HG03457 (cell line): ENCODE measurements around the gene RAD51D.
"Not testable (repeated sequence)": the region's sequence is repeated elsewhere in the genome, so short reads cannot be mapped to it uniquely, and the experiment has no call there.

Experiments used
- ATAC-seq: cut with Tn5 transposase; IDR thresholded peaks from one replicate; pipeline ENCODE4 v1.9.1; 2021; ENCODE audit warnings: moderate number of reproducible peaks; ENCODE audit not compliant: unreplicated experiment

Gene RAD51D

GRCh38 chr17:35095741-35096140 is 23.9 kb downstream of the RAD51D start:
- ATAC-seq = no peak

DNA sequence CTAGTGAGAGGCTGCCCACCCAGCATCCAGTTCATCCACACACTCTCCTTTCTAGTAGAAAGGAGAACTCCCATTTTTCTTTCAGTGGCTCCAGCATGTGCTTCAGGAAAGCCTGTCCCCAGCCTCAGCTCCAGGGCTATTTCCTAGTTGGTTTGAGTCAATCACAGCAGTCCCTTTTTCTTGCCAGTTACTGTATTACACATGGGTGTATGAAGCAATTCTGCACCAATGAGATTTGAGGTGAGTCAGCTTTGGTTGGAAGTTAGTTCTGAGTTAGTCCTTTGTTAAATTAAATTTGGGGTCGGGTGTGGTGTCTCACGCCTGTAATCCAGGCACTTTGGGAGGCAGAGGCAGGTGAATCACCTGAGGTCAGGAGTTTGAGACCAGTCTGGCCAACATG is 24.8 kb downstream of the RAD51D start:
- ATAC-seq = no peak

GRCh38 chr17:35090707-35091106 is 29.0 kb downstream of the RAD51D start:
- ATAC-seq = not testable (repeated sequence)

DNA sequence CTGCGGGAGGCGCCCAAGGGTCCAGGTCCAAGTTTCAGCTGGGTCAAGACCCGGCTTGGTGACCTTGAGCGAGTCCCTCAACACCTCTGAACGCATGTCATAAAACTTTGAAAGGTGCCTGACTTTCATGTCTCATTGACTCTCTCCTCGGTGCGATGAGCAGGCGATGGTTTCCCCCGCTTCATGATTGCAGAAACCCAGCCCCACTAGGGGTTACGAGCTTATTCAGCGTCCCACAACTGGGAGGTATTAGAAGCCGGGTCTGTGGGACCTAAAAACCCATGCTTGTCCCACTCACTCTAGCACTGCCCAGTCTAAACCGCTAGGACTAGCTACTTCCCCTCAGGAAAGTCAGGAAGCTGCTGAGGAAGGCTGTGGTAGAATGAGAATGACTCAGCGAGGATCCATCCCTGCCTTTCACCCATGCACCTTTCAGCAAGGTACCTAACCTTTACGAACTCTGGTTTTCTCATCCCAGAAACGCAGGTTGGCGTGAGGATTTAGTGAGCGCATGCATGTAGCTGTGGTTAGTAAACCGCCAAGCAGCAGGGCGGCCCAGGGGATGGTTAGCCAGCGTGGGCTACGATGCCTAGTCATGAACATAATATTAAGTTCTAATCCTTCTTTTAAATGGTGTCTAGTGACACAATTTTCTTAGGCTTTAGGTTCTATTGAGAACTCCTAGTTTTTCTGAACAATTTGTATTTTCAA is 29.9 kb downstream of the RAD51D start:
- peak; percentile 4 for ATAC-seq

GRCh38 chr17:35088881-35089585 is 30.6 kb downstream of the RAD51D start:
- ATAC-seq = peak; percentile 48

DNA sequence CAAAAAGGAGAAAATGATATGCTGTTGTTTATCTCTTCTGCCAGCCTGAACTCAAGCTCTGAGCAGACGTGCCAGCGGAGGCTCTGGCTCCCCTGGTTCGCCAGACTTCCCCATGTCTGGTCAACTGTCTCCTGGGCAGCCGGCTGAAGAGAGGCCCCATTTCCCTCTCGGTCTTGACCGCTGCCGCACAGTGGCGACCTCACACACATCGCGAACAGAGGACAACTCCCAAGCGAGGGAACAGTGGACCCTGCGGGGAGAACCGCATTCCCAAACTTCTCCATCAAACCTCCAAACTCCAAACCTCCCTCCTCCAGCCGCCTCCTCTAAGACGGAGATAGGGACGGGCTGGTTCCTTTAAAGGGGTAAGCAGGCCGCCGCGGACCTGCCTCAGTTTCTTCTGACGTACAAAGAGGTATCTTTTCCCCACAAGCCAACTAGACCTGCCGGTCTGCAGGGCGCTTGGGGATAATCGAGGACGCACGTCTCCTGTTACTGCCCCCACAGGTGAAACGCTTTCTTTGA is 31.2 kb downstream of the RAD51D start:
- no peak for ATAC-seq

DNA sequence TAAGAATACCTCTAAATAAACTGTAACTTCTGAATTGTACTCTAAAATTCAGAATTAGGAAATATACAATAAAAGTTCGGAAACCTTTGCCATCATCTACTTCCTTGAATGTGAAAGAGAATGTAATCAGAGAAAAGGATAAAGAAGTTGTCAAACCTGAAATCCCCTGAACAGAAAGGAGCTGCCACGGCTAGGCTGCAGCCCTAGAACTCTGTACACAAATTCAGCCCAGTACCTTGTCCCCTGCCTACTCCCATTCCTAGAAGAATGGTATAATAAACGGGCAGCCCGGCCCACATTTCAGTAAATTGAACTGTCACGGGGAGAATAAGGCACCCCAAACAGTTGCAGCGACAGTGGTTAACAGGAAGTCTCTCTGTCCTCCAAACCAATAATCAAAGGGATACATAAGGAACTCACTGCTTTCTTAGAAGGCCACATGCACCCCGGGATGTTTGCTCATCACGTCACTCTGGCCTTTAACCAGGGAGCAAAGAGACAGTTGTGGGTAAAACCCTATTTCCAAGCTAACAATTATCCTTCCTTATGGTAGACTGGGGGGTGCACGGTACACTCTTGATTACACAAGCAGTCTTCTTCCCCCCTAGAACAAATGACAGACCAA is 31.8 kb downstream of the RAD51D start:
- ATAC-seq = no peak

- ATAC-seq = no peak
Observed at GRCh38 chr17:35086931-35087573, 32.6 kb downstream of the RAD51D start.

GRCh38 chr17:35086164-35086563 is 33.5 kb downstream of the RAD51D start:
- no peak for ATAC-seq

- no peak for ATAC-seq
Observed at GRCh38 chr17:35084987-35085386, 34.7 kb downstream of the RAD51D start.

DNA sequence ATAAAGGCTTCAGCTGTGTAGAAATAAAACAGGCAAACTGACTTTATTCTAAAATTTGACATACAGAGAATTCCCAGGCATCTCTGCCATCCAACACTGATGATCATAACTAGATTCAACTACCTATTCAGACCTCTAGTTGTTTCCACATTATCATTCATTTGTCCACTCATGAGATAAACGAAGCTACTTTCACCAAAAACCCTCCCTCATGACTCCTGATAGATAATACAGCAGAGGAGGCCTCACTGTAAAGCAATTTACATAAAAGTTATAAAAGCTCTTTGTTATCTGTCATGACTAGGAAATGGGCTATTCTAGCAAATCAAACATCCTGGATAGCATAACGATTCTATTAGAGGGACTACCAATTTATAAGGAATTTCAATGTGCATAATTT is 36.6 kb downstream of the RAD51D start:
- ATAC-seq = no peak

DNA sequence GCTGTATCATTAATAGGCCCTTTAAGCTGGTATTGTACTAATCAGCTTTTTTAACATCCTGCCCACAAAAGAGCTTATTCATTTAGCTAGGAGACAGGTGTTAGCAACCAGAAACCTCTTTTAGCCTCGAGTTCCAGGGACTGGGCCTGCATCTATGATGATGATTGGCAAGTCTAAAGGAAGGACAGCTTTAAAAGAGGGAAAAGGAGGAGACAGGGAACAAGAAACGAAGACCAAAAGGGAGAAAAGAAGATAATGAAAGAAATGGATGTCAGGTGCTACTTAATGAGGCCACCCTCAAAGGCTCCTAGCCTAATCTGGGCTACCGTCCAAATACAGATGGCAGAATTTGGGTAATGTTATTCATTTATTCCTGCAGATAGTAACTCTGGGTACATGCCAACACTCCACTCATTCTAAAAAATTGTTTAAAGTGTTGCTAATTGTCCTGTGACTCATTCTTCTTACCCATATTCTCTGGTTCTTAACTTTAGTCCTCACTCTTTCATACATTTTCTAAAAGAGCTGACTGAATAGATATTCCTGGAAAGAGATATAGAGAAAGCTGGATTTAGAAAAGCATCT is 37.5 kb downstream of the RAD51D start:
- no peak for ATAC-seq

DNA sequence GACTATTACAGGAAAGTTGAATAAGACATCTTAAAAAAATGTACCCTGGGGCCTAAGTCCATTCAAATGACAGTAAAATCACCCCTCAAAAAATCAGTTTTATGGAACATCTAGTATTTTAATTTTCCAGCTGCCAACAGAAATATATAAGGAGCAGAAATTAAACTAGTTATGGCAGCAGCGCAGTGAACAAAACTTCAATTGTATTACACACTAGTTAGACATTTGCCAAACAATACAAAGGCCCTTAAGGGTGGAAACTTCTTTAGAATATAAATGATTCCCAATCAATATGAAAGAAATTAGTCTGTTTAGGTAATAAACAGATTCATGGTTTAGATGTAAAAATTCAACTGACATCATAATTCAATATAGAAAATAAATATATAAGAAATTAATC is 38.0 kb downstream of the RAD51D start:
- no peak for ATAC-seq

GRCh38 chr17:35080536-35080935 is 39.1 kb downstream of the RAD51D start:
- no peak for ATAC-seq

DNA sequence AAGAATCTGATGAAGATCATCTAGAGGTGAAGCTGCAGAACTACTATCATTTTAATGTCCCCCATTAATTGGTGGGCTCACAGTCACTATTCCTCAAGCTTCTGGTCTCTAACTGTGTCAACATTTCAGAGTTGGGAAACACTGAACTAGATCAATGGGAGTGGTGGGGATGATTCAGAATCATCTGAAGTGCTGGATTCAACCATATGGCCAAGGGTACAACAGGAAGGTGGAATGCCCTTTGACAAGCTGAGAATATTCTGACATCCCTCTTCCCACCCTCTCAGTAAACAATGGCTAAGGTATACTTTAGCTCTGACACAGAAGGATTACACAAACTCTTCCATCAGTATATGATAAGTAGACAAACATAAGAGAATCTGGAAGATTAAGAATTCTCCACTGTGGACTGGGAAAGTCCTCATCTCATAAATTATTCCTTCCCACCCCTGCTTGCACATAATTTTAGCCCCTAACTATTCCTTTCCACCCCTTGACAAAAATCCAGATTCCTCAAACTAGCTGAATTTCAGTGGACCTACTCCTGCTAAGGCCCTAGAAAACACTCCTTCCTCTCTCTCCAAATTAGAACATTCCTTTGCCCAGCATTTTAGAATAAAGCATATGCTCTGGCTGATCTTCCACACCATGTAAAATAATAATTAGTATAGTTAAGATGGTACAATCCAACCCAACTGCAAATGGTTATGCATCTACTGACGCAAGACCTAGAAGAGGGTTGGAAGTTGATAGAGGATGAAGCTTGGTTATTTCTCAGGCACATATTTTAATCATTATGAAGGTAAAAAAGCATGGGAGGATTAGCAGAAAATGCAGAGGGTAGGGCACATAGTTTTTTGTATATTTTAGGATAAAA is 39.9 kb downstream of the RAD51D start:
- no peak for ATAC-seq

- no peak for ATAC-seq
Observed at GRCh38 chr17:35076874-35077273, 42.8 kb downstream of the RAD51D start.

DNA sequence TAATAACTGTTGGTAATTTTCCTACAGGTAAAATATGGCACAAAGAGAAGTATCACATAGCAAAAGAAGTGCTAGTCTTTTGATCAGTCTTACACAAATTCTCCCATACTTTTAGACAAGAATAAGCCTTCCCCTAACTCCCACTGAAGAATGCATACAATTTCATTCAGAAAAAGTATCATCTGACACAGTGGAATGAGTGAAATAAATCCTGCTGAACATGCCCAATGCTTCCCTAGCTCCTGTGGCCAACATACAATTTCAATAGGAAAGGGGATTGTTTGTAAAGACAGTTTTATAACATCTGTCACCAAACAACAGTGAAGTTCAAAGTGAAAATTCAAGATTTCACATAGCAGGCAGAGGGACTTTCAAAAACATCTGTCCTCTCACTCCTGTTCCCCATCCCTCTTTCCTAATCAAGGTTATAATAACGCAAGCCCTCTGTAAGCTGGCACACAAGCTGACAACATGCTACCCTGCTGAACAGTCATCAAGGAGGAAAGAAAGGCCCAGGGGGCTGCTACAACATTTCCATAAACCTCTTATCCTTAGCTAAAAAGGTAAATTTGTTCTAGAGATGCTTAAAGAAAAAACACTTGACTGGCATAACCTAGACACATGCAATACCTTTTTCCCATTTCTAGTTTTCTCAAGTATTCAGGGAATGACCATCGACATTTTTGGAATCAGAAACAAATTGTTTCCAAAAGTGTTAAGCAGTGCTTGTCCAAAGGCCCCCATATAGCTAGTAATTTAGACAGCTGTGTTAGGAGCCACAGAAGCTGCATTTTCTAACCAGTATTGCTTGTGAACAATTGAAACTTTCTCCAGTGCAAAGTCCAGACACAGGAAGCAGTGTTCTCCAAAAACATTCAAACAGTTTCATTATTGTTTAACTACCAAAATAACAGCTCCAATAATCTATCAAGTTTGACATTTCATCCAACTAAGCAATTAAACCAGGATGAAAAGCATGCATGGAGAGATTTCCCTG is 44.7 kb downstream of the RAD51D start:
- ATAC-seq = no peak

DNA sequence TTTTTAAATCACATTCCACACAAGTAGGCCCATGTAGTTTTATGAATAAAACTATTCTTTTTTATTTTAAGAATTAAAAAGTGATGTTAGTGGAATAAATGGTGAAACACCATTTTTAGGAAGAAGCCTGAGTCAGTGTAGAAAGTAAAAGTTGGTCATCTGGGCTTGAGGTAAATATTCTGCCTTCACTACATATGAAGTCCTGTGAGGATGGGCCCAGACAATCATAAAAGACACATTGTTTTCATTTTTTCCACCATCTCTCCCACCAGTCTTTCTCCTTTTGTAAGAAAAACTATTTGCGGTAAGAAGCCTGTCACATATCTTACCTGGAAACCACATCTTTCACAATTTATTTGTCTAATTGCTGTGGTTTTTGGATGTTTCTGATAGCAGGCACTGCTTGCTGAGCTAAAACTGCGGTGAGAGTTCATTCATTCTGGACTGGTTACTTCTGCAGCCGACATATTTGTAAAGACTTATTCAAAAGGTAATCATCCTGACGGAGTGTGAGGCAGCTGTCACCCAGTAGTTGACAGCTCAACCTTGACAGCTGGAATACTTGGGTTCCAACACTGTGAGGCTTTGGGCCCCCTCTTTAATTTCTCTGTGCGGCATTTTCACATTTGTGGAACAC is 45.6 kb downstream of the RAD51D start:
- ATAC-seq = no peak
